ENCODE results near the gene TYW3.

DNA sequence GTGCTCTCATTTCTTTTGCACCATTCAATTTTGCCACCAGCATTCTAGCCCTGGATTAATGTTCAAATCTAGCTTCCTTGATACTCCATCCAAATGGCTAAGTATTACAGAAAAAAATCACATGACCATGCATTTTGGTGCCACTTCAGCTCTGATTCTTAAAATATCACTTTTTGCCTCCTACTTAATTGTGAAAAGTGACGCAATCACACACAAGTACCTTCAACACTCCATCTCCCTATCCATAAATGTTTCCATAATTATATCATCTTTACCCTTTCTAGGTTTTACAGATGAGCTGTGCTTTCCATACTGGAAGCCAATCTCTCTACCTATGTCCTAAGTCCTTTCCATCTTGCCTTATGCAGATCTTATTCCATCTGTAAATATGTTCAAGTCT is 16.1 kb upstream of the TYW3 start:
- TF ChIP-seq, protein P1, sequence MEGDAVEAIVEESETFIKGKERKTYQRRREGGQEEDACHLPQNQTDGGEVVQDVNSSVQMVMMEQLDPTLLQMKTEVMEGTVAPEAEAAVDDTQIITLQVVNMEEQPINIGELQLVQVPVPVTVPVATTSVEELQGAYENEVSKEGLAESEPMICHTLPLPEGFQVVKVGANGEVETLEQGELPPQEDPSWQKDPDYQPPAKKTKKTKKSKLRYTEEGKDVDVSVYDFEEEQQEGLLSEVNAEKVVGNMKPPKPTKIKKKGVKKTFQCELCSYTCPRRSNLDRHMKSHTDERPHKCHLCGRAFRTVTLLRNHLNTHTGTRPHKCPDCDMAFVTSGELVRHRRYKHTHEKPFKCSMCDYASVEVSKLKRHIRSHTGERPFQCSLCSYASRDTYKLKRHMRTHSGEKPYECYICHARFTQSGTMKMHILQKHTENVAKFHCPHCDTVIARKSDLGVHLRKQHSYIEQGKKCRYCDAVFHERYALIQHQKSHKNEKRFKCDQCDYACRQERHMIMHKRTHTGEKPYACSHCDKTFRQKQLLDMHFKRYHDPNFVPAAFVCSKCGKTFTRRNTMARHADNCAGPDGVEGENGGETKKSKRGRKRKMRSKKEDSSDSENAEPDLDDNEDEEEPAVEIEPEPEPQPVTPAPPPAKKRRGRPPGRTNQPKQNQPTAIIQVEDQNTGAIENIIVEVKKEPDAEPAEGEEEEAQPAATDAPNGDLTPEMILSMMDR (IDR thresholded peaks at IDR 0.05): no peak
- no peak for TF ChIP-seq EZH2 (IDR thresholded peaks at IDR 0.05)
